Adrenal gland (tissue), 5 donors: ENCODE data around the gene NRP1.

ENCODE experiments used
- POLR2A ChIP-seq, 2 donors: fragments of 450-650 bp; IDR thresholded peaks; one replicate each; pipeline ENCODE4 v1.6.1; 2017; ENCODE audit warnings: antibody characterized with exemption in 2 of 2, mild to moderate bottlenecking in 2 of 2, moderate library complexity in 1 of 2
- TF ChIP-seq, protein P1 (sequence below), 6 experiments: fragments of 450-650 bp in 4 of 6; fragments of 200-600 bp in 2 of 6; sonication (generic) in 1 of 6; IDR thresholded peaks; 1 replicate in 5 of 6; 2 replicates in 1 of 6; pipeline versions ENCODE4 v1.5.1 to v1.8.0; 2016 to 2021; ENCODE audit warnings: antibody characterized with exemption in 6 of 6, mild to moderate bottlenecking in 2 of 6, moderate library complexity in 1 of 6
- donor health status: DM: no; HTN: no; CAD: no.

DNA sequence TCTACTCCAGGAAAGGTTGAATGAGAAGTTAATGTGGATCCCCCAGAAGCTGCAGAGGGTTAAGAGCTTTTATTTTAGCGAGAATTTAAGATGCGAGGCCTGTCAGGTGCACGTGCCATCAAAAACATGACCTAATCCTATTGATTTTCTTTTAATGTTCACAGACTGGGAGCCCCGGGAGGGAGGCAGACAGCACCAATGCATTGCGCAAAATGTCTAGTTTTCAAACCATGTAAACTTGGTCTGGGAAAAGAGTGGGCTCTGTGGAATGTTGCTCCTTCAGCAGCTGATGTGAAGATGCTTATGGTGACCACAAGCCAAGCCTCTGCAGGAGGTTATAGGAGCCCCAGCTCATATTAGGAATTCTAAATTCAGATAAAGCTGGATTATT lies 204.5 kb downstream of the NRP1 start:
- TF ChIP-seq, protein P1, sequence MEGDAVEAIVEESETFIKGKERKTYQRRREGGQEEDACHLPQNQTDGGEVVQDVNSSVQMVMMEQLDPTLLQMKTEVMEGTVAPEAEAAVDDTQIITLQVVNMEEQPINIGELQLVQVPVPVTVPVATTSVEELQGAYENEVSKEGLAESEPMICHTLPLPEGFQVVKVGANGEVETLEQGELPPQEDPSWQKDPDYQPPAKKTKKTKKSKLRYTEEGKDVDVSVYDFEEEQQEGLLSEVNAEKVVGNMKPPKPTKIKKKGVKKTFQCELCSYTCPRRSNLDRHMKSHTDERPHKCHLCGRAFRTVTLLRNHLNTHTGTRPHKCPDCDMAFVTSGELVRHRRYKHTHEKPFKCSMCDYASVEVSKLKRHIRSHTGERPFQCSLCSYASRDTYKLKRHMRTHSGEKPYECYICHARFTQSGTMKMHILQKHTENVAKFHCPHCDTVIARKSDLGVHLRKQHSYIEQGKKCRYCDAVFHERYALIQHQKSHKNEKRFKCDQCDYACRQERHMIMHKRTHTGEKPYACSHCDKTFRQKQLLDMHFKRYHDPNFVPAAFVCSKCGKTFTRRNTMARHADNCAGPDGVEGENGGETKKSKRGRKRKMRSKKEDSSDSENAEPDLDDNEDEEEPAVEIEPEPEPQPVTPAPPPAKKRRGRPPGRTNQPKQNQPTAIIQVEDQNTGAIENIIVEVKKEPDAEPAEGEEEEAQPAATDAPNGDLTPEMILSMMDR (IDR thresholded peaks at IDR 0.05) = no peak
- no peak for TF ChIP-seq POLR2A (IDR thresholded peaks at IDR 0.05)
